NOMO-1 (cell line): ENCODE measurements around the gene SPTBN1.

Experiments used
- DNase-seq, 2 experiments: peaks; one replicate each; lab custom pipeline; 2025; ENCODE audit not compliant: unreplicated experiment in 2 of 2; lab: John Stamatoyannopoulos, UW

SPTBN1 gene

GRCh38 chr2:54455563-54456361 lies at the start of gene SPTBN1:
Gene SPTBN1, plus strand, starts transcription at chr2:54456327. Its CDS starts 70,092 bp downstream, at chr2:54526419.
- DNase-seq = no peak

- DNase-seq = no peak
These were observed 48.4 kb upstream of the SPTBN1 start for GRCh38 chr2:54407693-54408092.

- no peak for DNase-seq
These were observed 47.8 kb upstream of the SPTBN1 start for GRCh38 chr2:54408288-54408687.

GRCh38 chr2:54409752-54410151 lies 46.4 kb upstream of the SPTBN1 start:
- DNase-seq = no peak

GRCh38 chr2:54411801-54412354 lies 44.2 kb upstream of the SPTBN1 start:
- no peak for DNase-seq

- DNase-seq = no peak
These were observed 39.8 kb upstream of the SPTBN1 start for GRCh38 chr2:54416166-54416813.

GRCh38 chr2:54416938-54417337 lies 39.2 kb upstream of the SPTBN1 start:
- no peak for DNase-seq

GRCh38 chr2:54417577-54417976 lies 38.5 kb upstream of the SPTBN1 start:
- DNase-seq = no peak

GRCh38 chr2:54419388-54419787 lies 36.7 kb upstream of the SPTBN1 start:
- DNase-seq = no peak

GRCh38 chr2:54419855-54420523 lies 36.1 kb upstream of the SPTBN1 start:
- no peak for DNase-seq

- no peak for DNase-seq
These were observed 35.5 kb upstream of the SPTBN1 start for GRCh38 chr2:54420524-54421172.

- no peak for DNase-seq
These were observed 34.0 kb upstream of the SPTBN1 start for GRCh38 chr2:54422072-54422581.

GRCh38 chr2:54423213-54423612 lies 32.9 kb upstream of the SPTBN1 start:
- DNase-seq = no peak

GRCh38 chr2:54424555-54425163 lies 31.5 kb upstream of the SPTBN1 start:
- no peak for DNase-seq

- DNase-seq = no peak
These were observed 27.9 kb upstream of the SPTBN1 start for GRCh38 chr2:54428108-54428831.

GRCh38 chr2:54429054-54429453 lies 27.1 kb upstream of the SPTBN1 start:
- no peak for DNase-seq

GRCh38 chr2:54429811-54430551 lies 26.1 kb upstream of the SPTBN1 start:
- no peak for DNase-seq

GRCh38 chr2:54430649-54431048 lies 25.5 kb upstream of the SPTBN1 start:
- DNase-seq = no peak
